Breast epithelium (tissue), 4 donors: ENCODE results near the gene USP32. TPM values are rescaled to one million over a fixed set of nuclear protein-coding genes. Genes with fewer than 3 reads are reported as not detected.

ENCODE experiments used
- DNase-seq, 2 donors: peaks; one replicate each; pipeline ENCODE4 v3.0.0-alpha.2; 2019; ENCODE audit warnings: low spot score in 2 of 2
- H3K27ac ChIP-seq, 2 donors: fragments of 200-600 bp; sonication (generic) in 1 of 2; one replicate each; pipeline ENCODE4 v1.5.1; 2016 to 2019; ENCODE audit warnings: mild to moderate bottlenecking in 1 of 2
- H3K27me3 ChIP-seq, 2 donors: fragments of 200-600 bp; sonication (generic) in 1 of 2; one replicate each; pipeline versions ENCODE4 v1.5.1 to v1.6.0; 2017 to 2019; ENCODE audit warnings: control low read depth in 1 of 2, mild to moderate bottlenecking in 1 of 2
- H3K36me3 ChIP-seq: fragments of 200-600 bp; one replicate; pipeline ENCODE4 v1.5.1; 2019
- H3K4me1 ChIP-seq, 2 donors: fragments of 200-600 bp; sonication (generic); one replicate each; pipeline ENCODE4 v1.5.1; 2016 to 2019; ENCODE audit warnings: control low read depth in 1 of 2
- H3K4me3 ChIP-seq, 3 donors: fragments of 200-600 bp; sonication (generic); 1 replicate in 2 of 3; 2 replicates in 1 of 3; pipeline ENCODE4 v1.5.1; 2016 to 2019; ENCODE audit warnings: mild to moderate bottlenecking in 3 of 3, moderate library complexity in 2 of 3
- H3K9me3 ChIP-seq, 2 donors: fragments of 200-600 bp; sonication (generic) in 1 of 2; one replicate each; pipeline ENCODE4 v1.5.1; 2016 to 2019; ENCODE audit warnings: control low read depth in 1 of 2
- CTCF ChIP-seq, 3 donors: fragments of 450-650 bp; IDR thresholded peaks; one replicate each; pipeline ENCODE4 v1.5.1; 2016 to 2017; ENCODE audit warnings: antibody characterized with exemption in 3 of 3, mild to moderate bottlenecking in 3 of 3, moderate library complexity in 3 of 3
- POLR2A ChIP-seq: fragments of 450-650 bp; IDR thresholded peaks from one replicate; pipeline ENCODE4 v1.6.1; 2016; ENCODE audit warnings: antibody characterized with exemption, mild to moderate bottlenecking, moderate library complexity
- POLR2AphosphoS5 ChIP-seq, 3 donors: sonication (generic); formaldehyde crosslinking; IDR thresholded peaks; one replicate each; pipeline ENCODE4 v1.6.1; 2017; ENCODE audit warnings: antibody characterized with exemption in 3 of 3
- intact Hi-C: fragments of 100-400 bp; cut with DNase I; formaldehyde crosslinking; loops from one replicate; pipeline ENCODE4 v1.15.1; 2023; ENCODE audit warnings: low total_unique reads
- total RNA-seq, 3 donors: library from RNA; depleted of rRNA; stranded (reverse); fragments of >200 nt; gene quantifications; one replicate each; pipeline ENCODE4 v1.1.0, GENCODE V29; 2016

USP32 gene
- total RNA-seq, 3 donors from 2014 or later: 66.2 to 95.1 (median 69.1) TPM

GRCh38 chr17:60398227-60398959 lies 6.5 kb upstream of the USP32 start:
- no peak for TF ChIP-seq POLR2AphosphoS5 (IDR thresholded peaks at IDR 0.05)
- TF ChIP-seq CTCF (IDR thresholded peaks at IDR 0.05): no peak
- TF ChIP-seq POLR2A: no peak
- no peak for DNase-seq
- H3K27ac ChIP-seq: no peak overlapping the region
- H3K4me1 ChIP-seq: no peaks in the 10 kb centered on the region
- no peaks in the 10 kb centered on the region for H3K9me3 ChIP-seq
- no peaks in the 10 kb centered on the region for H3K27me3 ChIP-seq
- intact Hi-C loops: no loop called here
- H3K4me3 ChIP-seq: no peak overlapping the region
- H3K36me3 ChIP-seq: no peaks in the 10 kb centered on the region

DNA sequence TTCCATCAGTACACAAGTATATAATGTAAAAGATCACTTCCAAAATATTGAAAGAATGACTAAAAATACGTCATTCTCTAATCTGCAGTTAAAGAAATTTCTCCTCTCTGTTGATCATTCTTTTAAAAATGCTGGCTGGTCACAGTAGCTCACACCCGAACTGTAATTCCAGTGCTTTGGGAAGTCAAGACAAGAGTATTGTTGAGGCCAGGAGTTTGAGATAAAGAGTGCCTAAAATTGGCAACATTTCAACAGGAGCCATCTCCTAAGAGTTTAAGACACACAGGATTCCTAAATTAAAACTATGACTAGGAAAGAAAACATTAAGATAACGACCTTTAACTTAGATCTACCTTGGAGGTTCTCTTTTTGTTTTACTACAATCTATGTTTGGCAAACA lies 4.5 kb upstream of the USP32 start:
- H3K4me3 ChIP-seq: no peak overlapping the region
- no peak for DNase-seq
- H3K27me3 ChIP-seq: no peaks in the 10 kb centered on the region
- no peak overlapping the region for H3K27ac ChIP-seq
- no peak for TF ChIP-seq POLR2AphosphoS5 (IDR thresholded peaks at IDR 0.05)
- no peak for TF ChIP-seq POLR2A
- no peak for TF ChIP-seq CTCF (IDR thresholded peaks at IDR 0.05)
- intact Hi-C loops: no loop called here
- no peaks in the 10 kb centered on the region for H3K9me3 ChIP-seq
- H3K36me3 ChIP-seq: no peaks in the 10 kb centered on the region
- H3K4me1 ChIP-seq: no peaks in the 10 kb centered on the region

DNA sequence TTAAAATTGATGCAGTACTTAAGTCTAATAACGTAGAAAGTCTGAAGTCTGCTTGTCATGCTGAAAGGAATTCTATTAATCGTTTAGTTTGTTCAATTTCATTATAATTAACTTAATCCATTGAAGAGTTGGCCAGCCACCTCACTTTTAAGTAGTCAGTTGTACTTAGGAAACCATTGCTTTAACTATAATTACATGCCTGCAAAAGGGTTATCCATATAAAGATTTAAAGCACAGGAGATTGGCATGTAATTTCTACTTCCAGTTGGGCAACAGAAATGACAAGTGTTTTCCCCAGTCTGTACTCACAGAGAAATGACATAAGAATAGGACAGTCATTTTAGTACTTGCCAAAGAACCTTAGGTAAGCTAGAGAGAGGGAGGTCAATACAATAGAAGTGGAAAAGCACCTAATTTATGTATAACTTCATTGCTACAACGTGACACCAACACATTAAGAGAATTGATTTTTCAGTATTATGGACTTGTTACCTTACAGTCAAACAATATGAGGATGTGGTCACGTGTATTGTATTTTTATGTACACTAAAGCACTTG lies 3.7 kb upstream of the USP32 start:
- Histone ChIP-seq H3K9me3 (no peaks in the 10 kb centered on the region), H3K4me1 (no peaks in the 10 kb centered on the region), H3K27ac (no peak overlapping the region), H3K36me3 (no peaks in the 10 kb centered on the region), H3K27me3 (no peaks in the 10 kb centered on the region), H3K4me3 (no peak overlapping the region)
- intact Hi-C loops: no loop called here
- DNase-seq: no peak
- TF ChIP-seq POLR2A (no peak), CTCF (IDR thresholded peaks at IDR 0.05) (no peak), POLR2AphosphoS5 (IDR thresholded peaks at IDR 0.05) (no peak)

- Histone ChIP-seq H3K27me3 (no peaks in the 10 kb centered on the region), H3K4me1 (peaks cover 0 to 5% of the 10 kb centered on the region in 2 donors), H3K27ac (no peak overlapping the region), H3K36me3 (no peaks in the 10 kb centered on the region), H3K9me3 (no peaks in the 10 kb centered on the region), H3K4me3 (no peak overlapping the region)
- no peak for DNase-seq
- TF ChIP-seq CTCF (IDR thresholded peaks at IDR 0.05) (no peak), POLR2A (no peak), POLR2AphosphoS5 (IDR thresholded peaks at IDR 0.05) (no peak)
- intact Hi-C loops: no loop called here
Observed at GRCh38 chr17:60393840-60394723, 2.1 kb upstream of the USP32 start.
